HG02759 (cell line): Measurements from ENCODE around the gene IDH3G.

ENCODE experiments used
- ATAC-seq: cut with Tn5 transposase; IDR thresholded peaks from one replicate; pipeline ENCODE4 v1.9.1; 2021; ENCODE audit warnings: mild to moderate bottlenecking, moderate library complexity; ENCODE audit not compliant: unreplicated experiment

The IDH3G gene

GRCh38 chrX:153791104-153791852 lies 2.9 kb downstream of the IDH3G start:
- ATAC-seq: no peak

- no peak for ATAC-seq
These were observed 4.5 kb downstream of the IDH3G start for GRCh38 chrX:153789654-153790053.

GRCh38 chrX:153786669-153787068 lies 7.5 kb downstream of the IDH3G start:
- ATAC-seq: no peak

- ATAC-seq: no peak
These were observed 9.7 kb downstream of the IDH3G start for GRCh38 chrX:153784325-153784967.

- ATAC-seq: no peak
These were observed 10.7 kb downstream of the IDH3G start for GRCh38 chrX:153783378-153784013.

- ATAC-seq: no peak
These were observed 11.3 kb downstream of the IDH3G start for GRCh38 chrX:153782871-153783270.

- ATAC-seq: no peak
These were observed 11.9 kb downstream of the IDH3G start for GRCh38 chrX:153782313-153782712.

- no peak for ATAC-seq
These were observed 12.6 kb downstream of the IDH3G start for GRCh38 chrX:153781428-153782047.

- no peak for ATAC-seq
These were observed 13.3 kb downstream of the IDH3G start, which contains the start of gene SRPK3 for GRCh38 chrX:153780678-153781427. TSS of gene SRPK3 (plus strand) at chrX:153781041. CDS start at chrX:153781087, 46 bp downstream.

GRCh38 chrX:153779891-153780677 lies 14.1 kb downstream of the IDH3G start:
- ATAC-seq: no peak

GRCh38 chrX:153778684-153779101 lies 15.5 kb downstream of the IDH3G start:
- no peak for ATAC-seq

- no peak for ATAC-seq
These were observed 16.0 kb downstream of the IDH3G start for GRCh38 chrX:153778181-153778580.

GRCh38 chrX:153777261-153778090 lies 16.7 kb downstream of the IDH3G start:
- no peak for ATAC-seq

GRCh38 chrX:153776611-153777045 lies 17.5 kb downstream of the IDH3G start:
- ATAC-seq: no peak

- no peak for ATAC-seq
These were observed 18.0 kb downstream of the IDH3G start for GRCh38 chrX:153776120-153776599.

- no peak for ATAC-seq
These were observed 18.7 kb downstream of the IDH3G start for GRCh38 chrX:153775293-153776119.

GRCh38 chrX:153774576-153775292 lies 19.4 kb downstream of the IDH3G start:
- no peak for ATAC-seq
